ENCODE results near the gene ZBTB16.
A peak's percentile ranks its signal among the peaks of the same experiment; 100 is the strongest.

Gene ZBTB16, protein sequence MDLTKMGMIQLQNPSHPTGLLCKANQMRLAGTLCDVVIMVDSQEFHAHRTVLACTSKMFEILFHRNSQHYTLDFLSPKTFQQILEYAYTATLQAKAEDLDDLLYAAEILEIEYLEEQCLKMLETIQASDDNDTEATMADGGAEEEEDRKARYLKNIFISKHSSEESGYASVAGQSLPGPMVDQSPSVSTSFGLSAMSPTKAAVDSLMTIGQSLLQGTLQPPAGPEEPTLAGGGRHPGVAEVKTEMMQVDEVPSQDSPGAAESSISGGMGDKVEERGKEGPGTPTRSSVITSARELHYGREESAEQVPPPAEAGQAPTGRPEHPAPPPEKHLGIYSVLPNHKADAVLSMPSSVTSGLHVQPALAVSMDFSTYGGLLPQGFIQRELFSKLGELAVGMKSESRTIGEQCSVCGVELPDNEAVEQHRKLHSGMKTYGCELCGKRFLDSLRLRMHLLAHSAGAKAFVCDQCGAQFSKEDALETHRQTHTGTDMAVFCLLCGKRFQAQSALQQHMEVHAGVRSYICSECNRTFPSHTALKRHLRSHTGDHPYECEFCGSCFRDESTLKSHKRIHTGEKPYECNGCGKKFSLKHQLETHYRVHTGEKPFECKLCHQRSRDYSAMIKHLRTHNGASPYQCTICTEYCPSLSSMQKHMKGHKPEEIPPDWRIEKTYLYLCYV

GRCh38 chr11:114059278-114059983, at the start of gene ZBTB16:
Gene ZBTB16, plus strand, starts transcription at chr11:114059711. Its CDS starts 3,590 bp downstream, at chr11:114063301.
- peak; percentile 44 for DNase-seq (ENCODE audit: low spot score)

DNA sequence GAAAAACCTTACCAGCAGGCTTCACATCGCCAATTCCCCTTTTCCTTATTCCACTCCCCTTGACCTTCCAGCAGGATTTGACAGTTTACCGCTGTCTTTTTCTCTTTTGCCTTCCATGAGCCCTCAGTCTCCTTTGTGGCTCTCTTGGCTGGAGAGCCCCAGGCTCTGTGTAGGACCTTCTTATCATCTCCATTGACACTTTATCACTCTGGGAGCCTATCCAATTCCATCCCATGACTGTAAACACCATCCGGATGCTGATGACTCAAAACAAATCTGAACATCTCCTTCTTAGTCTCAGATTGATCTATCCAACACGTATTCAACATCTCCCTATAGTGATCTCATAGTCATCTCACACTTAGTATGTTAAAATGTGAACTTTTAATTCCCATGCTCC, 48.6 kb upstream of the ZBTB16 start:
- DNase-seq (ENCODE audit: low spot score), result no peak
- TF ChIP-seq, protein P1, sequence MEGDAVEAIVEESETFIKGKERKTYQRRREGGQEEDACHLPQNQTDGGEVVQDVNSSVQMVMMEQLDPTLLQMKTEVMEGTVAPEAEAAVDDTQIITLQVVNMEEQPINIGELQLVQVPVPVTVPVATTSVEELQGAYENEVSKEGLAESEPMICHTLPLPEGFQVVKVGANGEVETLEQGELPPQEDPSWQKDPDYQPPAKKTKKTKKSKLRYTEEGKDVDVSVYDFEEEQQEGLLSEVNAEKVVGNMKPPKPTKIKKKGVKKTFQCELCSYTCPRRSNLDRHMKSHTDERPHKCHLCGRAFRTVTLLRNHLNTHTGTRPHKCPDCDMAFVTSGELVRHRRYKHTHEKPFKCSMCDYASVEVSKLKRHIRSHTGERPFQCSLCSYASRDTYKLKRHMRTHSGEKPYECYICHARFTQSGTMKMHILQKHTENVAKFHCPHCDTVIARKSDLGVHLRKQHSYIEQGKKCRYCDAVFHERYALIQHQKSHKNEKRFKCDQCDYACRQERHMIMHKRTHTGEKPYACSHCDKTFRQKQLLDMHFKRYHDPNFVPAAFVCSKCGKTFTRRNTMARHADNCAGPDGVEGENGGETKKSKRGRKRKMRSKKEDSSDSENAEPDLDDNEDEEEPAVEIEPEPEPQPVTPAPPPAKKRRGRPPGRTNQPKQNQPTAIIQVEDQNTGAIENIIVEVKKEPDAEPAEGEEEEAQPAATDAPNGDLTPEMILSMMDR (IDR thresholded peaks at IDR 0.05; ENCODE audit: extremely low read depth, missing control alignments), result no peak

More at GRCh38 chr11:114059278-114059983, at the start of gene ZBTB16:
- TF ChIP-seq, protein P1 (IDR thresholded peaks at IDR 0.05; ENCODE audit: extremely low read depth, missing control alignments), result no peak

- TF ChIP-seq, protein P1 (IDR thresholded peaks at IDR 0.05; ENCODE audit: extremely low read depth, missing control alignments), result no peak
- DNase-seq (ENCODE audit: low spot score), result no peak
These were observed 48.1 kb upstream of the ZBTB16 start for GRCh38 chr11:114011443-114011842.

DNA sequence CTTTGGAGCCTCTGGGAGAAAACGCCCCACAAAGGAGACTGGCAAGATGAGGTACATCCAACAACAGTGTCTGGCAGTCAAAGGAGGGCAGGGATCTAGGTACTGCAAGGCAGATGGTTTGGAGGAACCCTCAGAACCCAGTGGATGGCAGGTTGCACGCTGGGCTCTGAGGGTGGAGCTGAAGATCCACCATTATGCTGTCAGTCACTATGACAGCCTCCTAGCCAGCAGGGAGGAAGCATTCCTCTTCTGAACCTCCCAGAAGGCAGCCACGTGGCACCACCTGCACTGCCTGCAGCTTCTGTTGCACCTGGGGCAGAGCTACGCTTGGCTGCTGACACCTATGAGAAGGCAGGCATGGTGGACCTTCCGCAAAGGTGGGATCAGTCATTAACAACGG, 44.4 kb upstream of the ZBTB16 start:
- no peak for DNase-seq (ENCODE audit: low spot score)
- TF ChIP-seq, protein P1 (IDR thresholded peaks at IDR 0.05; ENCODE audit: extremely low read depth, missing control alignments), result no peak

DNA sequence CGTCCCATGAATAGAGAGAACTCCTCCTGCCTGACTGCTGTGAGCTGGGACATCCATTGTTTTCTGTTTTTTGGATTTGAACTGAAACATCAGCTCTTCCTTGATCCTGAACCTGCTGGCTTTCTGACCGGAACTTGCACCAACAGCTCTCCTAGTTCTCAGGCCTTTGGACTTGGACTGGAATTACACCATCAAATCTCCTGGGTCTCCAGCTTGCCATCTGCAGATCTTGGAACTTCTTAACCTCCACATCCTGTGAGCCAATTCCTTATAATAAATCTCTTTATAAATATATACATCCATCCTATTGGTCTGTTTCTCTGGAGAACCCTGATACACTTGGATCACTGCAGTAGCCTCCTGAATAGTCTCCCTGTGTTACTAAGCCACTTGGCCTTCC, 42.5 kb upstream of the ZBTB16 start:
- TF ChIP-seq, protein P1 (IDR thresholded peaks at IDR 0.05; ENCODE audit: extremely low read depth, missing control alignments), result no peak
- no peak for DNase-seq (ENCODE audit: low spot score)

DNA sequence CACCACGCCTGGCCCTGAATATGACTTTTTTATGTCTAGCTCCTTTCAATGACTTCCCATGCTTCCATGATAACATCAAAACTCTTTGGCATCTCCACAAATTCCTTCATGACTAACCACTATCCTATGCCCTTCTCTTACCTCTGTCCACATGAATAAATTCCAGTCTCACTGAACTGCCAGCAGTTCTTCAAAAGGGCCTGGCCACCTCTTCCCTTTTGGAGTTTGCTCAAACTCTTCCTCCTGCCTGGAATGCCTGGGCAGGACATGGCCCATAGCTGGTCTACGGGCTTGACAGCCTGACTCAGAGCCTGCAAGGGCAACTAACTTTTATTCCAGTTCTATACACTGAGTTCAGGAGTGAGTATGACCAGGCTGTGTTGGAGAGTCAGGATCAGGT, 41.8 kb upstream of the ZBTB16 start:
- DNase-seq (ENCODE audit: low spot score), result no peak
- TF ChIP-seq, protein P1 (IDR thresholded peaks at IDR 0.05; ENCODE audit: extremely low read depth, missing control alignments), result no peak

DNA sequence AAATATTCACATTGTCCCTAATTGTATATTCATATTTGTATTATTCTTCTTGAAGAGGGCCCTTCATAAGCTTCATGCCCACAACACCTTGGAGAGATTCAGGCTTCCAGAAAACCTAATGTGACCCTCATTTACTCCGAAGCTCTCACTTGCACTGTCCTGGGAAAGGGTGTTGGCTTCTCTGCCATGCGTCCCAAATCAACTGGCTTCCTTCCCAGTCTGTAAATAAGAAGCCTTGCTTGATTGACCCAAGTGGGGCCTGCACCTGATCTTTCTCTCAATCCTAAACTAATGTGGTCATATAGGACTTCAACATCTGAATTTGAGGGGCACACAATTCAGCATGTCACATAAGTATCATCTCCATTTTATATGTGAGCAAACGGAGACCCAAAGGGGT, 40.5 kb upstream of the ZBTB16 start:
- DNase-seq (ENCODE audit: low spot score), result no peak
- TF ChIP-seq, protein P1 (IDR thresholded peaks at IDR 0.05; ENCODE audit: extremely low read depth, missing control alignments), result no peak
